Liver (tissue), 9 donors: ENCODE results near the gene GGNBP2. TPM values are rescaled to one million over a fixed set of nuclear protein-coding genes. Genes with fewer than 3 reads are reported as not detected.

Experiments
- DNase-seq: peaks from one replicate; pipeline ENCODE4 v3.0.0-alpha.2; 2017; ENCODE audit warnings: low spot score
- H3K27ac ChIP-seq, 2 donors: one replicate each; pipeline ENCODE4 v1.7.0; 2013; ENCODE audit warnings: inconsistent platforms in 2 of 2, low read length in 2 of 2, control low read depth in 1 of 2, low read depth in 1 of 2, mild to moderate bottlenecking in 1 of 2
- H3K27me3 ChIP-seq, 4 donors: one replicate each; pipeline versions ENCODE4 v1.6.1 to v1.7.0; 2013; ENCODE audit warnings: low read length in 3 of 4, inconsistent platforms in 1 of 4, mild to moderate bottlenecking in 1 of 4, moderate library complexity in 1 of 4; ENCODE audit not compliant: control insufficient read depth in 4 of 4, insufficient read depth in 4 of 4
- H3K36me3 ChIP-seq, 4 donors: one replicate each; pipeline versions ENCODE4 v1.6.1 to v1.7.0; 2013; ENCODE audit warnings: low read length in 3 of 4, mild to moderate bottlenecking in 3 of 4, low read depth in 1 of 4, moderate library complexity in 1 of 4; ENCODE audit not compliant: control insufficient read depth in 4 of 4, insufficient read depth in 3 of 4
- H3K4me1 ChIP-seq, 4 donors: one replicate each; pipeline versions ENCODE4 v1.6.1 to v1.7.0; 2013; ENCODE audit warnings: low read length in 3 of 4, mild to moderate bottlenecking in 3 of 4, moderate library complexity in 1 of 4; ENCODE audit not compliant: control insufficient read depth in 4 of 4, insufficient read depth in 4 of 4
- H3K4me3 ChIP-seq, 3 donors: one replicate each; pipeline versions ENCODE4 v1.6.1 to v1.7.0; 2013; ENCODE audit warnings: low read length in 3 of 3, control low read depth in 1 of 3, low read depth in 1 of 3, mild to moderate bottlenecking in 1 of 3
- H3K9ac ChIP-seq, 2 donors: one replicate each; pipeline ENCODE4 v1.7.0; 2013; ENCODE audit warnings: low read length in 2 of 2, mild to moderate bottlenecking in 2 of 2, moderate library complexity in 2 of 2, control low read depth in 1 of 2, low read depth in 1 of 2
- H3K9me3 ChIP-seq, 4 donors: one replicate each; pipeline versions ENCODE4 v1.6.1 to v1.7.0; 2013; ENCODE audit warnings: low read length in 3 of 4; ENCODE audit not compliant: control insufficient read depth in 4 of 4
- ATF3 ChIP-seq: IDR thresholded peaks from 2 replicates; pipeline ENCODE4 v1.6.1; 2016; ENCODE audit warnings: antibody characterized with exemption
- EGR1 ChIP-seq, 2 donors: IDR thresholded peaks; 2 replicates each; pipeline ENCODE4 v1.6.1; 2016 to 2018; ENCODE audit warnings: antibody characterized with exemption in 2 of 2, low read depth in 2 of 2
- FOXA2 ChIP-seq: IDR thresholded peaks from 2 replicates; pipeline ENCODE4 v1.6.1; 2016; ENCODE audit warnings: antibody characterized with exemption
- GABPA ChIP-seq, 2 donors: IDR thresholded peaks in 1 of 2; conservative IDR thresholded peaks in 1 of 2; 2 replicates each; pipeline ENCODE4 v1.6.1; 2016; ENCODE audit warnings: antibody characterized with exemption in 2 of 2, mild to moderate bottlenecking in 1 of 2, moderate library complexity in 1 of 2
- HNF4A ChIP-seq, 2 donors: conservative IDR thresholded peaks; 2 replicates each; pipeline ENCODE4 v1.6.1; 2016; ENCODE audit warnings: antibody characterized with exemption in 2 of 2, mild to moderate bottlenecking in 2 of 2
- HNF4G ChIP-seq: IDR thresholded peaks from 2 replicates; pipeline ENCODE4 v1.6.1; 2016; ENCODE audit warnings: antibody characterized with exemption
- JUND ChIP-seq, 2 donors: IDR thresholded peaks; 2 replicates each; pipeline ENCODE4 v1.6.1; 2016; ENCODE audit warnings: antibody characterized with exemption in 2 of 2
- NR2F2 ChIP-seq: IDR thresholded peaks from 2 replicates; pipeline ENCODE4 v1.6.1; 2016; ENCODE audit warnings: antibody characterized with exemption
- SP1 ChIP-seq: IDR thresholded peaks from 2 replicates; pipeline ENCODE4 v1.6.1; 2018; ENCODE audit warnings: antibody characterized with exemption, mild to moderate bottlenecking
- TAF1 ChIP-seq: conservative IDR thresholded peaks from 2 replicates; pipeline ENCODE4 v1.6.1; 2016; ENCODE audit warnings: antibody characterized with exemption, mild to moderate bottlenecking
- YY1 ChIP-seq: IDR thresholded peaks from 2 replicates; pipeline ENCODE4 v1.6.1; 2016; ENCODE audit warnings: antibody characterized with exemption, mild to moderate bottlenecking
- ZBTB33 ChIP-seq: IDR thresholded peaks from 2 replicates; pipeline ENCODE4 v1.6.1; 2016; ENCODE audit warnings: antibody characterized with exemption
- WGBS: extraction: QIAGEN DNeasy Blood & Tissue Kit; methylation state at CpG from one replicate; pipeline ENCODE4 v1.1.7; 2013; 5-methylcytosine and 5-hydroxymethylcytosine counted together
- polyA plus RNA-seq, 2 donors: library from polyadenylated mRNA; stranded (reverse) in 1 of 2; unstranded in 1 of 2; fragments of 200-250 nt in 1 of 2; fragments of >200 nt in 1 of 2; fragmentation: Nextera tagmentation in 1 of 2; extraction: Ambion mirVana in 1 of 2; gene quantifications; one replicate each; pipeline versions ENCODE4 v1.2.1 to v1.2.3, GENCODE V29; 2013 to 2015
- total RNA-seq, 2 donors: library from RNA; depleted of rRNA; stranded (reverse); fragments of >200 nt; gene quantifications; one replicate each; pipeline ENCODE4 v1.2.3, GENCODE V29; 2014
- TF ChIP-seq, protein P1 (sequence below): IDR thresholded peaks from 2 replicates; pipeline ENCODE4 v1.6.1; 2016; ENCODE audit warnings: antibody characterized with exemption, mild to moderate bottlenecking
- TF ChIP-seq, protein P2 (sequence below): fragments of 150-350 bp; IDR thresholded peaks from 2 replicates; pipeline ENCODE4 v1.5.1; 2017; ENCODE audit warnings: improper control_type of control experiment, low read depth, low read length; ENCODE audit not compliant: missing input control
- TF ChIP-seq, protein P3 (sequence below): IDR thresholded peaks from 2 replicates; pipeline ENCODE4 v1.6.1; 2016; ENCODE audit warnings: antibody characterized with exemption
- donor health status: healthy.
- donor health status: healthy.
- donor health status: healthy.
- donor health status: healthy.
- donor health status: healthy.

The GGNBP2 gene
- total and polyA plus RNA-seq, 4 donors = 19.6 to 48.6 (median 34.3) TPM

DNA sequence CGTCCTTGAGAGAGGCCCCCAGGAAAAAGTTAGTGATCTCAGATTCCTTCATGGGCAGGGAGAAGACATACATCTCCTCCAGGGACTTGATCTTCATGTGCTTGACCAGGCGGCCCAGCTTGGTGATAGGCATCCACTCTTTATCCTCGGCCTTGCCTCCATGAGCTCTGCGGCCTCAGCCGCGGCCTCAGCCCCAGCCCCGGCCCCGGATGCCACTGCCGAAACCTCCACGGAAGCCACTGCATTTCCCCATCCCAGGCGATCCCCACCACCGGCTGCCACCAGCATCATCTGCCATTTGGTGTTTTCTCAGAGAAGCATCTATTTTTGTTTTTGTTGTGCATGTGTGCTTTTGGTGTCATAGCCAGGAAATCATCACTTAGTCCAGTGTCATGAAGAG lies 30.3 kb downstream of the GGNBP2 start (continued):
- no peak for TF ChIP-seq HNF4A (conservative IDR thresholded peaks at IDR 0.05)
- TF ChIP-seq YY1 = no peak
- no peak for TF ChIP-seq TAF1
- TF ChIP-seq JUND (IDR thresholded peaks at IDR 0.05) = no peak

GRCh38 chr17:36576793-36577192 lies 32.1 kb downstream of the GGNBP2 start:
- Histone ChIP-seq H3K9ac (no peak overlapping the region), H3K27ac (no peak overlapping the region), H3K36me3 (peaks cover 11 to 50% (median 38%) of the 10 kb centered on the region in 4 donors), H3K4me1 (no peaks in the 10 kb centered on the region), H3K4me3 (no peak overlapping the region), H3K27me3 (no peaks in the 10 kb centered on the region), H3K9me3 (no peaks in the 10 kb centered on the region)
- 92% methylated on average over 2 of the region's 2 CpGs for WGBS
- TF ChIP-seq HNF4A (conservative IDR thresholded peaks at IDR 0.05) (no peak), ATF3 (no peak), SP1 (no peak), ZBTB33 (no peak), EGR1 (IDR thresholded peaks at IDR 0.05; ENCODE audit: low read depth in 2 of 2) (no peak), TAF1 (no peak), FOXA2 (no peak), NR2F2 (no peak), GABPA (IDR thresholded peaks at IDR 0.05 in 1 of 2, conservative IDR thresholded peaks at IDR 0.05 in 1 of 2) (no peak), YY1 (no peak), JUND (IDR thresholded peaks at IDR 0.05) (no peak), HNF4G (no peak)
- TF ChIP-seq, protein P1, sequence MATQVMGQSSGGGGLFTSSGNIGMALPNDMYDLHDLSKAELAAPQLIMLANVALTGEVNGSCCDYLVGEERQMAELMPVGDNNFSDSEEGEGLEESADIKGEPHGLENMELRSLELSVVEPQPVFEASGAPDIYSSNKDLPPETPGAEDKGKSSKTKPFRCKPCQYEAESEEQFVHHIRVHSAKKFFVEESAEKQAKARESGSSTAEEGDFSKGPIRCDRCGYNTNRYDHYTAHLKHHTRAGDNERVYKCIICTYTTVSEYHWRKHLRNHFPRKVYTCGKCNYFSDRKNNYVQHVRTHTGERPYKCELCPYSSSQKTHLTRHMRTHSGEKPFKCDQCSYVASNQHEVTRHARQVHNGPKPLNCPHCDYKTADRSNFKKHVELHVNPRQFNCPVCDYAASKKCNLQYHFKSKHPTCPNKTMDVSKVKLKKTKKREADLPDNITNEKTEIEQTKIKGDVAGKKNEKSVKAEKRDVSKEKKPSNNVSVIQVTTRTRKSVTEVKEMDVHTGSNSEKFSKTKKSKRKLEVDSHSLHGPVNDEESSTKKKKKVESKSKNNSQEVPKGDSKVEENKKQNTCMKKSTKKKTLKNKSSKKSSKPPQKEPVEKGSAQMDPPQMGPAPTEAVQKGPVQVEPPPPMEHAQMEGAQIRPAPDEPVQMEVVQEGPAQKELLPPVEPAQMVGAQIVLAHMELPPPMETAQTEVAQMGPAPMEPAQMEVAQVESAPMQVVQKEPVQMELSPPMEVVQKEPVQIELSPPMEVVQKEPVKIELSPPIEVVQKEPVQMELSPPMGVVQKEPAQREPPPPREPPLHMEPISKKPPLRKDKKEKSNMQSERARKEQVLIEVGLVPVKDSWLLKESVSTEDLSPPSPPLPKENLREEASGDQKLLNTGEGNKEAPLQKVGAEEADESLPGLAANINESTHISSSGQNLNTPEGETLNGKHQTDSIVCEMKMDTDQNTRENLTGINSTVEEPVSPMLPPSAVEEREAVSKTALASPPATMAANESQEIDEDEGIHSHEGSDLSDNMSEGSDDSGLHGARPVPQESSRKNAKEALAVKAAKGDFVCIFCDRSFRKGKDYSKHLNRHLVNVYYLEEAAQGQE = no peak
- TF ChIP-seq, protein P2, sequence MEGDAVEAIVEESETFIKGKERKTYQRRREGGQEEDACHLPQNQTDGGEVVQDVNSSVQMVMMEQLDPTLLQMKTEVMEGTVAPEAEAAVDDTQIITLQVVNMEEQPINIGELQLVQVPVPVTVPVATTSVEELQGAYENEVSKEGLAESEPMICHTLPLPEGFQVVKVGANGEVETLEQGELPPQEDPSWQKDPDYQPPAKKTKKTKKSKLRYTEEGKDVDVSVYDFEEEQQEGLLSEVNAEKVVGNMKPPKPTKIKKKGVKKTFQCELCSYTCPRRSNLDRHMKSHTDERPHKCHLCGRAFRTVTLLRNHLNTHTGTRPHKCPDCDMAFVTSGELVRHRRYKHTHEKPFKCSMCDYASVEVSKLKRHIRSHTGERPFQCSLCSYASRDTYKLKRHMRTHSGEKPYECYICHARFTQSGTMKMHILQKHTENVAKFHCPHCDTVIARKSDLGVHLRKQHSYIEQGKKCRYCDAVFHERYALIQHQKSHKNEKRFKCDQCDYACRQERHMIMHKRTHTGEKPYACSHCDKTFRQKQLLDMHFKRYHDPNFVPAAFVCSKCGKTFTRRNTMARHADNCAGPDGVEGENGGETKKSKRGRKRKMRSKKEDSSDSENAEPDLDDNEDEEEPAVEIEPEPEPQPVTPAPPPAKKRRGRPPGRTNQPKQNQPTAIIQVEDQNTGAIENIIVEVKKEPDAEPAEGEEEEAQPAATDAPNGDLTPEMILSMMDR = no peak
- TF ChIP-seq, protein P3, sequence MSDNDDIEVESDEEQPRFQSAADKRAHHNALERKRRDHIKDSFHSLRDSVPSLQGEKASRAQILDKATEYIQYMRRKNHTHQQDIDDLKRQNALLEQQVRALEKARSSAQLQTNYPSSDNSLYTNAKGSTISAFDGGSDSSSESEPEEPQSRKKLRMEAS = no peak
- no peak for DNase-seq
